ENCODE data around the gene BDNF.

DNA sequence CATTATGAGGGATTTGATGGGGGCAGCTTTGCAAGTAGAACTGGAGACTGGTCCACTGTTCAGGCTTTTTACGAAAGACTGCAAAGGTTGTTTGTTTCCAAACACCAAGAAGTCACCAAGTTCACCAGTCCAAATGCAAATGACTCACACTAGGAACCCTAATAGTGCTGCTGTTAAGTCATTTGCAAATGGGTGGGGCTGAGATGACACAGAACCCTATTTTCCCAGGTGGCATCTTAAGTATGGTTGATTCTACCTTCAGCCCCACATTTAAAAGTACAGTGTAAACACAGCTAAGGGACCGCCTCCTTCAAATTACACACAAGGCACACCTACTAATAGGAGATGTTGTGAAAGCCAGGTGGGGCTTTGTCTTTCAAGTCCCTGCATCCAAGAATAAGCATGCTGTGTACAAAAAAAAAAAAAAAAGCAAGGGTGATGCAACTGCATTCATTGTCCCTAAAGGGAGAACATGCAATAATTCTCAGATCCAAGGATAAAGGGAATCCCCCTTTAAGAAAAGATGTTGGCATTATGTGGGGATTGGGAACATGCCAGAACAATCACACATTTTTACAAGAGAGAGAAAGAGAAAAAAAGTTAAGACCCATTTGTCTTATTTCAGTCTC is 27.3 kb downstream of the BDNF start:
- TF ChIP-seq FOXP2 (optimal IDR thresholded peaks at IDR 0.05; ENCODE audit: control extremely low read depth, extremely low read length, insufficient read depth) = no peak
- no peak for TF ChIP-seq EZH2 (IDR thresholded peaks at IDR 0.05)
